ENCODE measurements around the gene CNIH2.

Gene CNIH2

GRCh38 chr11:66258473-66258893 is 19.5 kb upstream of the CNIH2 start:
- TF ChIP-seq, protein P1, sequence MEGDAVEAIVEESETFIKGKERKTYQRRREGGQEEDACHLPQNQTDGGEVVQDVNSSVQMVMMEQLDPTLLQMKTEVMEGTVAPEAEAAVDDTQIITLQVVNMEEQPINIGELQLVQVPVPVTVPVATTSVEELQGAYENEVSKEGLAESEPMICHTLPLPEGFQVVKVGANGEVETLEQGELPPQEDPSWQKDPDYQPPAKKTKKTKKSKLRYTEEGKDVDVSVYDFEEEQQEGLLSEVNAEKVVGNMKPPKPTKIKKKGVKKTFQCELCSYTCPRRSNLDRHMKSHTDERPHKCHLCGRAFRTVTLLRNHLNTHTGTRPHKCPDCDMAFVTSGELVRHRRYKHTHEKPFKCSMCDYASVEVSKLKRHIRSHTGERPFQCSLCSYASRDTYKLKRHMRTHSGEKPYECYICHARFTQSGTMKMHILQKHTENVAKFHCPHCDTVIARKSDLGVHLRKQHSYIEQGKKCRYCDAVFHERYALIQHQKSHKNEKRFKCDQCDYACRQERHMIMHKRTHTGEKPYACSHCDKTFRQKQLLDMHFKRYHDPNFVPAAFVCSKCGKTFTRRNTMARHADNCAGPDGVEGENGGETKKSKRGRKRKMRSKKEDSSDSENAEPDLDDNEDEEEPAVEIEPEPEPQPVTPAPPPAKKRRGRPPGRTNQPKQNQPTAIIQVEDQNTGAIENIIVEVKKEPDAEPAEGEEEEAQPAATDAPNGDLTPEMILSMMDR (IDR thresholded peaks at IDR 0.05; ENCODE audit: insufficient read depth, low read depth, low read length, missing control alignments), result no peak
- peak overlapping the region; percentile 95 for H3K4me3 ChIP-seq (ENCODE audit: low read depth, low read length)
- DNase-seq (ENCODE audit: low read depth), result no peak

DNA sequence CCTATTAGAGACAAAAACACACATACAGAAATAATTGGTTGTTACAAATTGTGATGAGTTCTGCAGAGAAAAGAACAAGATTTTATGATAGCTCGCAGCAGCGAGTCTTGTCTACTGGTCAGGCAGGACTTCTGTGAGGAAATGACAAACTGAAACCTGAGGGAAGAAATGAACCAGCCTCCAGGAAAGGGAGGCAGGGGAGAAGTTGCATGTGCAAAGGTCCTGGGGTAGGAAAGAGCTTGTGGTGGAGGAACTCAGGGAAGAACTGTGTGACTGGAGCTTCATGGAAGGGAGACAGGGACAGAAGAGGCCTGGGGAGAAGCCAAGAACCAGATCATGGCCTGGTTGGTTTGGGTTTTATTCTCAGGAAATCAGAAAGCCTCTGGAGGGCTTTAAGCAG is 18.8 kb upstream of the CNIH2 start:
- DNase-seq (ENCODE audit: low read depth), result no peak
- TF ChIP-seq, protein P1 (IDR thresholded peaks at IDR 0.05; ENCODE audit: insufficient read depth, low read depth, low read length, missing control alignments), result no peak
- no peak overlapping the region for H3K4me3 ChIP-seq (ENCODE audit: low read depth, low read length)

GRCh38 chr11:66259956-66260355 is 18.0 kb upstream of the CNIH2 start:
- DNase-seq (ENCODE audit: low read depth), result no peak
- TF ChIP-seq, protein P1 (IDR thresholded peaks at IDR 0.05; ENCODE audit: insufficient read depth, low read depth, low read length, missing control alignments), result no peak
- no peak overlapping the region for H3K4me3 ChIP-seq (ENCODE audit: low read depth, low read length)

DNA sequence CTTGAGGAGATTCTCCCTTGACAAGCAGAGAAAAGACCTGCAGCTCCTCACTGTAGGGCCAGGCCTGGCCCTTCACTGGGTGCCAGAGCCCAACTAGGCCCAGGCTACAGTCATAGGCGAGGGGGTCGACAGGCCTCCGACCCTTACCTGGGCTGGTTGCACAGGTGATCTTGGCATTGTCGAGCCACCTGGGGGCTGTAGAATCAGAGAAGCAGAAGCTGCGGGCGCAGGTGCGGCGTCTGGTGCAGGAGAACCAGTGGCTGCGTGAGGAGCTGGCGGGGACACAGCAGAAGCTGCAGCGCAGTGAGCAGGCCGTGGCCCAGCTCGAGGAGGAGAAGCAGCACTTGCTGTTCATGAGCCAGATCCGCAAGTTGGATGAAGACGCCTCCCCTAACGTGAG is 16.4 kb upstream of the CNIH2 start:
- no peak for DNase-seq (ENCODE audit: low read depth)
- TF ChIP-seq, protein P1 (IDR thresholded peaks at IDR 0.05; ENCODE audit: insufficient read depth, low read depth, low read length, missing control alignments), result no peak
- no peak overlapping the region for H3K4me3 ChIP-seq (ENCODE audit: low read depth, low read length)

DNA sequence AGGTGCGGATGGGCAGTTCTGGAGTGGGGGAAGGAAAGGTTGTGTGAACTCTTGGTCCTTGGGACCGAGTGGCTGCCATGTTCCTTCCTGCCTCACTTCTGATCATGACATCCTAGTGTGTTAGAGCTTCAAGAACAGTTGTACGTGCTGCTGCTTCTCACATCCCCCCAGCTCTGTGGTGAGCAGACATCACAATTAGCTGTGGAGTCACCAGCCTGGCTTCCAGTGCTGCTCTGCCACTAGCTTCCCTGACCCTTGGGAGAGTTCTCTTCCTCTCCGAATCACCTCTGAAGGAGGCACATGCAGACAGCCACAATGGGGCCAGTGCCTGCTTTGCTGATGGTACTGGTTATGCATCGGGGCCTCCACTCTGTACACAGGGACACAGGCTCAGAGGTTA is 15.8 kb upstream of the CNIH2 start:
- TF ChIP-seq, protein P1 (IDR thresholded peaks at IDR 0.05; ENCODE audit: insufficient read depth, low read depth, low read length, missing control alignments), result no peak
- H3K4me3 ChIP-seq (ENCODE audit: low read depth, low read length), result no peak overlapping the region
- no peak for DNase-seq (ENCODE audit: low read depth)

- no peak for DNase-seq (ENCODE audit: low read depth)
- no peak overlapping the region for H3K4me3 ChIP-seq (ENCODE audit: low read depth, low read length)
- TF ChIP-seq, protein P1 (IDR thresholded peaks at IDR 0.05; ENCODE audit: insufficient read depth, low read depth, low read length, missing control alignments), result no peak
These were observed 15.3 kb upstream of the CNIH2 start for GRCh38 chr11:66262696-66263095.

DNA sequence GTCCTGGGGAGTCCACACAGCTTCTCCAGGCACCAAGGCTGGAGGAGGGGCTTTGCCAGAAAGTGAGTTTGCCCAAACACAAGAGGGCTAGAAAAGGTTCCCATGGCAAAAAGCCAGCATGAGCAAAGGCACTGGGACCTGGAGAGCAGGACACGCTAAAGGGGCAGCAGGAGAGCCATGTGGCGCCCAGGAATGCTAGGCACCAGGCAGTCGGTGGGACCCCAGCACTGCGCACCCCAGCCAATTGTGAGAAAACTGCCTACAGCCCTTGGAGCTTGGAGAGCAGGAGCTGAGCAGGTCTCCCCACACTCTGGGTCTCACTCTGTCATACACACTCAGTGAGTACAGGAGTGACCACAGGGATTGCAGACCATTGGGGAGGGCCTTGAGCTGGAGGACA is 14.7 kb upstream of the CNIH2 start:
- TF ChIP-seq, protein P1 (IDR thresholded peaks at IDR 0.05; ENCODE audit: insufficient read depth, low read depth, low read length, missing control alignments), result no peak
- DNase-seq (ENCODE audit: low read depth), result no peak
- no peak overlapping the region for H3K4me3 ChIP-seq (ENCODE audit: low read depth, low read length)
